ENCODE data around the gene ACHE.

The ACHE gene

DNA sequence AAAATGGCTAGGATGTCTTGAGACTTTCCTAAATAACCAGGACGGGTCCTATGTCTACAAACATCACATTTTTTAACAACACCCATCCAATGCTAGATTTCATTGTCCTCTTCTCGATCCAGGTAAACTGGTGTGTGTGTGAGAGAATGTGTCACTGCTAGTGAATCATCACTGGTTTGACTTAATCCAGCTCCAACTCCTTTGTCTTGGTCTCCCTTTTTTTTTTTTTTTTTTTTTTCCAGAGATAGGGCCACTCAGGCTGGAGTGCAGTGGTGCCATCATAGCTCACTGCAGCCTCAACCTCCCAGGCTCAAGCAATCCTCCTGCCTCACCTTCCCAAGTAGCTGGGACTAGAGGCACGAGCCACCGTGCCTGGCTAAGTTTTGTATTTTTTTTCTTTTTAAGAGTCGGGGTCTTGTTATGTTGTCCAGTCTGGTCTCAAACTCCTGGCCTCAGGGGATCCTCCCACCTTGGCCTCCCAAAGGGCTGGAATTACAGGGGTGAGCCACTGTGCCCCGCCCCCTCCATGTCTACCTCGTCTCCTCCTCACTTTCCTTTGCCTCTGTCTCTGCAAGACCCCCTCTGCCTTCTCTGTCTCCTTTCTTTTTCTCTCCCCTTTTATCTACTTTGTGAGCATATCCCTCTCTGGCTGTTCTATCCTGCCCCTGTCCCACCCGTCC, 4.0 kb downstream of the ACHE start:
- no peak for DNase-seq (ENCODE audit: low read depth)
- no peak for TF ChIP-seq CTCF (conservative IDR thresholded peaks at IDR 0.05; ENCODE audit: low read length)
- no peak overlapping the region for H3K4me3 ChIP-seq (ENCODE audit: low read length)

GRCh38 chr7:100890653-100891567, 4.8 kb downstream of the ACHE start:
- peak overlapping the region; percentile 68 for H3K4me3 ChIP-seq (ENCODE audit: low read length)
- DNase-seq (ENCODE audit: low read depth), result no peak
- no peak for TF ChIP-seq CTCF (conservative IDR thresholded peaks at IDR 0.05; ENCODE audit: low read length)

- H3K4me3 ChIP-seq (ENCODE audit: low read length), result peak within 1 kb of the TSS; percentile 74
- no peak for DNase-seq (ENCODE audit: low read depth)
- TF ChIP-seq CTCF (conservative IDR thresholded peaks at IDR 0.05; ENCODE audit: low read length), result no peak
Observed at GRCh38 chr7:100888988-100889750, 6.5 kb downstream of the ACHE start, which contains the start of gene UFSP1. UFSP1 (minus strand) TSS chr7:100889715; CDS start chr7:100889271, 444 bp downstream.

- TF ChIP-seq CTCF (conservative IDR thresholded peaks at IDR 0.05; ENCODE audit: low read length), result no peak
Observed at GRCh38 chr7:100888291-100888987, 7.2 kb downstream of the ACHE start.

GRCh38 chr7:100887516-100888290, 8.0 kb downstream of the ACHE start:
- DNase-seq (ENCODE audit: low read depth), result no peak
- peak overlapping the region; percentile 74 for H3K4me3 ChIP-seq (ENCODE audit: low read length)
- TF ChIP-seq CTCF (conservative IDR thresholded peaks at IDR 0.05; ENCODE audit: low read length), result no peak

More at GRCh38 chr7:100888291-100888987, 7.2 kb downstream of the ACHE start:
- H3K4me3 ChIP-seq (ENCODE audit: low read length), result peak overlapping the region; percentile 74
- no peak for DNase-seq (ENCODE audit: low read depth)
